ENCODE results near the gene MPV17.
"Not testable (repeated sequence)": the region's sequence is repeated elsewhere in the genome, so short reads cannot be mapped to it uniquely, and the experiment has no call there.

The MPV17 gene

GRCh38 chr2:27298391-27299080 is 24.4 kb downstream of the MPV17 start:
- no peak for DNase-seq (ENCODE audit: low read depth in 2 of 2)

- no peak for DNase-seq (ENCODE audit: low read depth in 2 of 2)
These were observed 25.7 kb downstream of the MPV17 start for GRCh38 chr2:27297195-27297594.

GRCh38 chr2:27296481-27296880 is 26.4 kb downstream of the MPV17 start:
- DNase-seq (ENCODE audit: low read depth in 2 of 2) = no peak

GRCh38 chr2:27294928-27295327 is 28.0 kb downstream of the MPV17 start:
- no peak for DNase-seq (ENCODE audit: low read depth in 2 of 2)

GRCh38 chr2:27291865-27292264 is 31.0 kb downstream of the MPV17 start:
- DNase-seq (ENCODE audit: low read depth in 2 of 2) = no peak

- no peak for DNase-seq (ENCODE audit: low read depth in 2 of 2)
These were observed 32.3 kb downstream of the MPV17 start for GRCh38 chr2:27290549-27290948.

- DNase-seq (ENCODE audit: low read depth in 2 of 2) = no peak
These were observed 34.3 kb downstream of the MPV17 start for GRCh38 chr2:27288610-27289009.

- no peak for DNase-seq (ENCODE audit: low read depth in 2 of 2)
These were observed 37.4 kb downstream of the MPV17 start for GRCh38 chr2:27285481-27285880.

- no peak for DNase-seq (ENCODE audit: low read depth in 2 of 2)
These were observed 37.9 kb downstream of the MPV17 start for GRCh38 chr2:27284996-27285395.

GRCh38 chr2:27282892-27283291 is 40.0 kb downstream of the MPV17 start:
- DNase-seq (ENCODE audit: low read depth in 2 of 2) = no peak

- no peak for DNase-seq (ENCODE audit: low read depth in 2 of 2)
These were observed 40.9 kb downstream of the MPV17 start, which contains the start of gene TRIM54 for GRCh38 chr2:27281855-27282559. TSS of gene TRIM54 (plus strand) at chr2:27282429. CDS start at chr2:27282732, 303 bp downstream.

GRCh38 chr2:27281442-27281841 is 41.5 kb downstream of the MPV17 start:
- no peak for DNase-seq (ENCODE audit: low read depth in 2 of 2)

- DNase-seq (ENCODE audit: low read depth in 2 of 2) = no peak
These were observed 42.1 kb downstream of the MPV17 start for GRCh38 chr2:27280826-27281225.

GRCh38 chr2:27278010-27278409 is 44.9 kb downstream of the MPV17 start:
- DNase-seq (ENCODE audit: low read depth in 2 of 2) = no peak

GRCh38 chr2:27275211-27276150 is 47.4 kb downstream of the MPV17 start, which contains the start of gene DNAJC5G:
TSS of gene DNAJC5G (plus strand) at chr2:27275433. CDS start at chr2:27276729, 1,296 bp downstream.
- DNase-seq (ENCODE audit: low read depth in 2 of 2) = no peak

- DNase-seq (ENCODE audit: low read depth in 2 of 2) = not testable (repeated sequence)
These were observed 50.1 kb downstream of the MPV17 start for GRCh38 chr2:27272537-27273522.

GRCh38 chr2:27271631-27272340 is 51.1 kb downstream of the MPV17 start:
- DNase-seq (ENCODE audit: low read depth in 2 of 2) = no peak

- DNase-seq (ENCODE audit: low read depth in 2 of 2) = no peak
These were observed 52.2 kb downstream of the MPV17 start for GRCh38 chr2:27270670-27271069.

- no peak for DNase-seq (ENCODE audit: low read depth in 2 of 2)
These were observed 52.8 kb downstream of the MPV17 start for GRCh38 chr2:27270131-27270530.

- not testable (repeated sequence) for DNase-seq (ENCODE audit: low read depth in 2 of 2)
These were observed 54.6 kb downstream of the MPV17 start for GRCh38 chr2:27268296-27268695.
